HG03469 (cell line): ENCODE results near the gene ZBTB20.

Source experiments
- ATAC-seq: cut with Tn5 transposase; IDR thresholded peaks from one replicate; pipeline ENCODE4 v1.9.1; 2021; ENCODE audit warnings: mild to moderate bottlenecking, moderate library complexity, moderate number of reproducible peaks; ENCODE audit not compliant: unreplicated experiment

The ZBTB20 gene

GRCh38 chr3:114323546-114324254, 823.4 kb downstream of the ZBTB20 start:
- no peak for ATAC-seq

- no peak for ATAC-seq
Measured at GRCh38 chr3:114320246-114320645, 826.8 kb downstream of the ZBTB20 start.

- ATAC-seq, result no peak
Measured at GRCh38 chr3:114319453-114319852, 827.6 kb downstream of the ZBTB20 start.

- ATAC-seq, result no peak
Measured at GRCh38 chr3:114318295-114318694, 828.8 kb downstream of the ZBTB20 start.

- no peak for ATAC-seq
Measured at GRCh38 chr3:114314282-114314681, 832.8 kb downstream of the ZBTB20 start.

- no peak for ATAC-seq
Measured at GRCh38 chr3:114313426-114313825, 833.7 kb downstream of the ZBTB20 start.

GRCh38 chr3:114310695-114311094, 836.4 kb downstream of the ZBTB20 start:
- no peak for ATAC-seq

- peak; percentile 71 for ATAC-seq
Measured at GRCh38 chr3:114308830-114309229, 838.3 kb downstream of the ZBTB20 start.

GRCh38 chr3:114308377-114308776, 838.7 kb downstream of the ZBTB20 start:
- no peak for ATAC-seq

- no peak for ATAC-seq
Measured at GRCh38 chr3:114307832-114308231, 839.3 kb downstream of the ZBTB20 start.

- ATAC-seq, result peak; percentile 59
Measured at GRCh38 chr3:114307222-114307830, 839.8 kb downstream of the ZBTB20 start.

- peak; percentile 72 for ATAC-seq
Measured at GRCh38 chr3:114299941-114300624, 847.0 kb downstream of the ZBTB20 start.

GRCh38 chr3:114299421-114299820, 847.7 kb downstream of the ZBTB20 start:
- no peak for ATAC-seq

GRCh38 chr3:114295946-114296345, 851.1 kb downstream of the ZBTB20 start:
- ATAC-seq, result no peak

- ATAC-seq, result no peak
Measured at GRCh38 chr3:114294940-114295480, 852.1 kb downstream of the ZBTB20 start.

- no peak for ATAC-seq
Measured at GRCh38 chr3:114293838-114294535, 853.1 kb downstream of the ZBTB20 start, which contains the start of gene TIGIT. Gene TIGIT (plus strand): TSS chr3:114294028. CDS start chr3:114294062, 34 bp downstream.

GRCh38 chr3:114290911-114291901, 855.9 kb downstream of the ZBTB20 start:
- peak; percentile 80 for ATAC-seq

- ATAC-seq, result no peak
Measured at GRCh38 chr3:114286266-114286665, 860.8 kb downstream of the ZBTB20 start.

GRCh38 chr3:114285648-114286230, 861.3 kb downstream of the ZBTB20 start:
- no peak for ATAC-seq
